Neural cell (in vitro differentiated cells): Measurements from ENCODE around the gene NKD2.

Experiments used
- EZH2 ChIP-seq: fragments of 200-600, 300-800 bp; shearing (Covaris generic), sonication (generic); IDR thresholded peaks from 2 replicates; pipeline ENCODE4 v1.6.1; 2014; ENCODE audit warnings: antibody characterized with exemption, low read length, borderline replicate concordance, mild to moderate bottlenecking; ENCODE audit not compliant: insufficient read depth, poor library complexity, severe bottlenecking
- TAF1 ChIP-seq: IDR thresholded peaks from 2 replicates; pipeline ENCODE4 v1.6.1; 2012; ENCODE audit warnings: low read depth

- no peak for TF ChIP-seq EZH2
- no peak for TF ChIP-seq TAF1
These were observed 5.7 kb downstream of the NKD2 start for GRCh38 chr5:1014346-1014745.
